Stimulated activated naive CD8-positive, alpha-beta T cell treated with anti-CD3 and anti-CD28 coated beads, Interleukin-15, amount 100 ng/mL, for 72 hours (primary cell): ENCODE results near the gene PKN3.

Source experiments
- ATAC-seq: fragments of 150-1000 bp; cut with Tn5 transposase; 2 replicates; pipeline ENCODE4 v1.10.0; 2021; ENCODE audit warnings: mild to moderate bottlenecking, moderate library complexity
- DNase-seq, 2 donors: peaks; one replicate each; pipeline ENCODE4 v3.0.0; 2021 to 2022
- H3K27ac Mint-ChIP-seq, 2 donors: one replicate each; pipeline ENCODE4 v1.8.0; 2022; ENCODE audit warnings: mild to moderate bottlenecking in 2 of 2, mixed read lengths in 2 of 2, moderate library complexity in 2 of 2
- H3K27me3 Mint-ChIP-seq: one replicate; pipeline ENCODE4 v1.8.0; 2022; ENCODE audit warnings: mixed read lengths
- H3K4me1 Mint-ChIP-seq: one replicate; pipeline ENCODE4 v1.8.0; 2022; ENCODE audit warnings: mild to moderate bottlenecking, mixed read lengths
- H3K4me3 Mint-ChIP-seq, 2 donors: one replicate each; pipeline ENCODE4 v1.8.0; 2022; ENCODE audit warnings: mild to moderate bottlenecking in 2 of 2, mixed read lengths in 2 of 2, moderate library complexity in 1 of 2
- H3K9me3 Mint-ChIP-seq, 2 donors: one replicate each; pipeline ENCODE4 v1.8.0; 2022; ENCODE audit warnings: mixed read lengths in 2 of 2

PKN3 gene

DNA sequence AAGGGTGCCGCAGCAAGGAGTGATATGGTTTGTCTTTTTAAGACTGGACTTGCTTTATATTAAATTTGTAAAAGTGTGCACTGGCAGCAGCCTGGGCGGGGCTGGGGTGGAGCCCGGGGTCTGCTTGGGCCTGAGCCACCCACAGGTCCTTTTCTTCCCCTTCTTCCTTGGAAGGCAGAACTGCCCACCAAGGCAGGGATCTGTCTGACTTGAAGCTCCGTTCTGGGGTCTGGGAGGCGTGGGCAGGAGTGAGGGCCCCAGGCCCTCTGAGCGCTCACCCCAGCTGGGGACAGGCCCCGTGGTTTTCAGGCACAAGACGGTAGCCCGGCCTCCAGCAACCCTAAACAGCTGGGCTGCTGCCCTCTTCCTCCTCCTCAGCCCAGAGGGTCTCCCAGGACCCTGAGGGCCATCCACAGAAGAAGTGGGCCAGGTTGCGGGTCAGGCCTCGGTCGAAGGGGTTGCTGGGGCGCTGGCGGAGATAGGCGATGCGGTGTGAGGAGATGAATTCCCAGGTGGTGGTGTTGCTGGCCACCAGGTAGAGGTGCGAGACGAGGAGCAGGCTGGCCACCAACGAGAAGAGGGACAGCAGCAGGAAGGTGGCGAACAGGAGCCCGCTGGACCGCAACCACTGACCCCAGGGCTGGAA, 18.7 kb downstream of the PKN3 start:
- Mint-ChIP-seq H3K4me1 (peaks cover 48% of the 10 kb centered on the region), H3K9me3 (no peaks in the 10 kb centered on the region), H3K27me3 (no peaks in the 10 kb centered on the region), H3K27ac (no peak overlapping the region), H3K4me3 (no peak overlapping the region)
- no peak for DNase-seq
- no peak for ATAC-seq

DNA sequence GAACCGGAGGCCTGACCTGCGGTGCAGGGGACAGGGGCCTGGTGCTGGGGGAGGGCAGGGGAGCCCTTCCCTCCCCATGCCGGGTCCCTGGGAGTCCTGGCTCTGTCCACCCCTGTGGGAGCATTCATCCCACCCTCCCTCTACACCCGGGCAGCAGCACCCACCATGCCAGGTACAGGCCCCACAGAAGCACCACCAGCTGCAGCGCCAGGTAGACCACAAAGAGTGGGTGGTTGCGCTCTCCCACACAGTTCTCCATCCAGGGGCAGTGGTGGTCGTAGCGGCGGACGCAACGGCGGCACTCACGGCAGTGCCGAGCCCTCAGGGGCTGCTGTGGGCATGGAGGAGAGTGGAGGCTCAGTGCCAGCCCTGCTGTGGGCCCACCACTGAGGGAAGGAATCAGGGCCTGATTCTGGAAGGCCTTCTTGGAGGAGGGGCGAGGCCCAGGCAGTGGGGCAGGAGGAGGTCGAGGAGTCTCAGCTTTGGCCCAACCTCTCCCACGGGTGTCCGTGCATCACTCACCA, 19.2 kb downstream of the PKN3 start:
- H3K4me3 Mint-ChIP-seq: peak overlapping the region; percentile 23 to 98
- ATAC-seq: no peak
- peak overlapping the region in 1 of 2 donors; percentile 94 for H3K27ac Mint-ChIP-seq
- no peaks in the 10 kb centered on the region for H3K9me3 Mint-ChIP-seq
- DNase-seq: no peak
- H3K4me1 Mint-ChIP-seq: peaks cover 51% of the 10 kb centered on the region
- H3K27me3 Mint-ChIP-seq: no peaks in the 10 kb centered on the region

GRCh38 chr9:128722380-128723351, 20.4 kb downstream of the PKN3 start:
- DNase-seq: no peak
- peak overlapping the region; percentile 96 to 99 for H3K27ac Mint-ChIP-seq

DNA sequence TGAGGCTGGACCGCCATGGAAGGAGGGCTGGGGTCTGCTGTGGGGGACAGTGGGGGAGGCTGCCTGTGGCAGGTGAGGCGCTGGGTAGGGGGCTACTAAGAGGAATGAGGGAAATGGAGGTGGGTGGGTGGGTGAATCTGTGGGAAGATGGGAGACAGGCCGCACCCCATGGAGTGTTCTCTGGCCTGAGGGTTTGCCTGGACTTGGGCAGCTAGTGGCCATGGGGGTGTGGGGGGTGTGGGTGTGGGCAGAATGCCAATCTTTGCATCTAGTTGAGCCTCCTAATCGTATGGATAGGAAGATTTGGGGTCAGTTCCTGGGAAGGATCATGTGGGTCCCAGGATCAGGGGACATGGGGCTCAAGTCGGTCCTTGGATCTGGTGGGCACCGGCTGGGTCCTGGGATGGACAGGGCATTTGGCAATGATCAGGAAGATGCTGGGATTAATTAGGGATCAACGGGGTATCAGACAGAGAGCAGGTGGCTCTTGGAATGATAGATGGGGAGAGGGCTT, 21.1 kb downstream of the PKN3 start:
- peaks cover 66% of the 10 kb centered on the region for H3K4me1 Mint-ChIP-seq
- ATAC-seq (no peak), DNase-seq (no peak)
- H3K9me3 Mint-ChIP-seq: no peaks in the 10 kb centered on the region
- H3K27me3 Mint-ChIP-seq: no peaks in the 10 kb centered on the region
- H3K4me3 Mint-ChIP-seq: peak overlapping the region; percentile 98 to 99
- H3K27ac Mint-ChIP-seq: peak overlapping the region; percentile 93 to 99

More at GRCh38 chr9:128722380-128723351, 20.4 kb downstream of the PKN3 start:
- H3K4me1 Mint-ChIP-seq: peaks cover 59% of the 10 kb centered on the region
- H3K9me3 Mint-ChIP-seq: no peaks in the 10 kb centered on the region
- no peak for ATAC-seq
- no peaks in the 10 kb centered on the region for H3K27me3 Mint-ChIP-seq
- peak overlapping the region; percentile 98 to 99 for H3K4me3 Mint-ChIP-seq

DNA sequence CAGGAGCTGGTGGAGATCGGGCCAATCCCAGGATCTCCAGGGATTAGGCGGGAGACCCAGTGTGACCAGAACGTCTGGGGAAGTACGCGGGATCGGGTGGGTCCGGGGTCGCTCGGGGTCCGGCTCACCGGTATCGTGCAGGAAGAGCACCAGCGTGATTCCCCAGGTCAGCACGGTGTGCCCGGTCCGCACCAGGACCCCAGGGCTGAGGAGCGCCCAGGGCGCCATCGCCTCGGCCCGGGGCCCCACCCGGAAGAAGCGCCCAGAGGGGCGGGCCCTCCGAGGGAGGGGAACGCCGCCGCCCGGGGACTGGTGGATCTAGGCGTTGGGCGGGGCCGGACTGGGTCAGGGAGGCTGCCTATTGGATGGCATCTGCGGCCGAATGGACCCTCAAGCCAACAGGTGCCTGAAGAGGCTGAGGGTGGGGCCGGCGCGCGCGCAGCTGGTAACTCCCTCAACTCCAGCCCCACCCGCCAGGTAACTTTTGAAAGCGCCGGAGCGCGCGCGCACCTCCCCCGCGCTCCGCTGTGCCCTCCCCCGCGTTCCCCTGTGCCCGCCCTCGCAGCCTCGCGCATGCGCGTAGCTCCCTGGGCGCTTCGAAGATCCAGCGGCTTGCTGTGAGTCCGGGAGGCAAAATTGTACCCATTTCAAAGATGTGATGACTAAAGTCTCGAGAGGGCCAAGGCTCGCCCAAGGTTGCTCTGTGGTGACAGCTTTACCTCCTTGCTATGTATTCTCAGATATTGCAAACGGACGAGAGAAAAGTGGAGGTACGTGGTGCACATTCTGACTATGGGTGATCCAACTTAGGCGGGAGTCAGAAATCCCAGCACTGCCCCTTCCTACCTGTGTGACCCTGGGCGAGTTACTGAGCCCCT, 21.8 kb downstream of the PKN3 start, which contains the start of gene ZDHHC12:
Gene ZDHHC12, minus strand, starts transcription at position 262 of the 878 bp plus-strand sequence. Its CDS starts 34 bp downstream, at position 228.
- H3K4me1 Mint-ChIP-seq: peaks cover 66% of the 10 kb centered on the region
- DNase-seq (peak; percentile 99), ATAC-seq (peak; percentile 97)
- H3K9me3 Mint-ChIP-seq: no peaks in the 10 kb centered on the region
- H3K4me3 Mint-ChIP-seq: peak within 1 kb of the TSS; percentile 98 to 99
- no peaks in the 10 kb centered on the region for H3K27me3 Mint-ChIP-seq
- peak within 1 kb of the TSS; percentile 93 to 99 for H3K27ac Mint-ChIP-seq

DNA sequence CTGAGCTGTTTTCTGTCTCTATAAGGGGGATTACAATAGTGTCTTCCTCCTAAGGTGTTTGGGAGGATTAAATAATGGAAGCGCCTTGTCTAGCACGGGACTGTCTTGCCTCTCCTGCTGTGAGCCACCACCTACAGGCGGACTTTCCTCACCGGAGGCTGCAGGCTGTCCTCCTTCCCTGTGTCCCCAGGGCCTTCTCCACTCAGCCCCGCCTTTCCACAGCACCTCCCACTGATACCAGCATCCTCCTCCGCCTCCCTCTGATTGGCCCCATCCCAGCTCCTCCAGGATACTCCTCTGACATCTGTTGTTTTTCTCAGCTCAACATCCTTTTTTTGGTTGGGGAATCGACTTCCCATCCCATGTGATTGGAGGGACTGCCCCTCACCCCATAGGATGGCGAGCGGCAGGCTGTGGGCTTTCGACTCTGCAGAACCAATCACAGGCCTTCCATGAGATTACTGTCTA, 22.5 kb downstream of the PKN3 start:
- Mint-ChIP-seq H3K27ac (peak overlapping the region; percentile 66 to 93), H3K4me3 (peak overlapping the region; percentile 98 to 99), H3K4me1 (peaks cover 66% of the 10 kb centered on the region), H3K27me3 (no peaks in the 10 kb centered on the region), H3K9me3 (no peaks in the 10 kb centered on the region)
- ATAC-seq: no peak
- DNase-seq: peak in 1 of 2 donors; percentile 34

DNA sequence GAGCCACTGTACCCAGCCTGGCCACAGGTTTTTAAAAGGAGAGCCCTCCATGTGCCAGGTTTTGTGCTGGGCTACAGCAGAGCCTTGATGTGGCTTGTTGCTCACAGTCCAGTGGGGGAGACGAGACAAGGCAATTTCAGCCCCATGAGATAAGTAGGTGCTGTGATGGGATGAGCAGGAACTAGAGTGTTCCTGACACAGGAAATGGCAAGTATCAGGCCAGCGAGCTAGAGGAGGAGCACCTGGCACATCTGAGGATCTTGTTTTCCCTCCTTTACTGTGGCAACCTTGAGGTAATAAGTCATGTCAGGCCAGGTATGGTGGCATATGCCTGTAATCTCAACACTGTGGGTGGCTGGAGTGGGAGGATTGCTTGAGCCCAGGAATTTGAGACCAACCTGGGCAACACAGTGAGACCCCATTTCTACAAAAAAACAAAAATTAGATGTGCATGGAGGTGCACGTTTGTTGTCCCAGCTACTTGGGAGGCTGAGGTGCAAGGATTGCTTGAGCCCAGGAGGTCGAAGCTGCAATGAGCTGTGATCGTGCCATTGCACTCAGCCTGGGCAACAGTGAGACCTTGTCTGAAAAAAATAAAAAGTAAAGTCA, 25.4 kb downstream of the PKN3 start:
- Mint-ChIP-seq H3K9me3 (no peaks in the 10 kb centered on the region), H3K4me3 (no peak overlapping the region), H3K27me3 (no peaks in the 10 kb centered on the region), H3K4me1 (peaks cover 50% of the 10 kb centered on the region), H3K27ac (peak overlapping the region in 1 of 2 donors; percentile 85)
- ATAC-seq (no peak), DNase-seq (no peak)

DNA sequence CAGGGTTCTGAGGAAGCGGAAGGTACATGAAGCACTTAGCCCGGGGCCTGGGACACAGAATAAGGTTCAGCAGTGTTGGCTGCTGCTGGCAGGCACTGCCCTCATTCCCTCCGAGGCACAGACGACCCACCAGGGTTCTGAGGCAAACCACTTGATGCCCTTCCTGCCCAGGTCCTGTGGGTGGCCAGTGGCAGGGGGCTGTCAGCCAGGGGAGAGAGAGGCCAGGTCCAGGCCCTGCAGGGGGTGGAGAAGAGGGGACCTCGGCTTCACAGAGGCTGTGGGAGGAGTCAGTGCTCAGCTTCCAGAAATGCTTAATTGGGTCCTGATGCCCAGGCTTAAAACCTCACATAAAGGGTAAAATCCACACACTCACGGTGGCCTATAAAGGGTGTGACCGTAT, 26.0 kb downstream of the PKN3 start:
- DNase-seq: no peak
- Mint-ChIP-seq H3K27me3 (no peaks in the 10 kb centered on the region), H3K4me3 (no peak overlapping the region), H3K9me3 (no peaks in the 10 kb centered on the region), H3K4me1 (peaks cover 50% of the 10 kb centered on the region), H3K27ac (no peak overlapping the region)
- no peak for ATAC-seq

DNA sequence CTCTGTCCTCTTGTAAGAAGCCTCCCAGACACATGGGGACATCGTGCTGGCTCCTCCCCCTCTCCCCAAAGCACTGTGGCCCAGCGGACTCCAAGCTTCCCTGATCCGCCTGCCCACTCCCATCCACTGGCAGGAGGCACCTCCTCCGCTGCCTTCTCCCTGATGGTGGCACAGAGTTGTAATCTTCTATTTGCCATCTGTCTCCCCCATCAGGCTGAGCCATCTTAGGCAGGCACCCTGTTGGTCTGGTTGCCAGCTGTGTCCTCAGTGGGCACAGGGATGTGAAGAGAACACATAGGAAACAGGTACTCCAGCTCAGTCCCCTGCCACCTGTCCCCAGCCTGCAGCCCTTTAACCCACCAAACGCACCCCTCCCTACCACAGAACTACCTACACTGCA, 27.0 kb downstream of the PKN3 start:
- H3K9me3 Mint-ChIP-seq: no peaks in the 10 kb centered on the region
- H3K27me3 Mint-ChIP-seq: no peaks in the 10 kb centered on the region
- H3K4me3 Mint-ChIP-seq: no peak overlapping the region
- peaks cover 45% of the 10 kb centered on the region for H3K4me1 Mint-ChIP-seq
- DNase-seq (no peak), ATAC-seq (no peak)
- peak overlapping the region in 1 of 2 donors; percentile 92 for H3K27ac Mint-ChIP-seq

GRCh38 chr9:128729766-128730517, 27.6 kb downstream of the PKN3 start:
- ATAC-seq: no peak
- Mint-ChIP-seq H3K9me3 (no peaks in the 10 kb centered on the region), H3K27me3 (no peaks in the 10 kb centered on the region), H3K27ac (no peak overlapping the region), H3K4me1 (peaks cover 39% of the 10 kb centered on the region), H3K4me3 (no peak overlapping the region)
- no peak for DNase-seq

GRCh38 chr9:128731093-128731492, 28.8 kb downstream of the PKN3 start:
- H3K4me1 Mint-ChIP-seq: peaks cover 27% of the 10 kb centered on the region
- H3K4me3 Mint-ChIP-seq: no peak overlapping the region
- no peak for DNase-seq
- no peak overlapping the region for H3K27ac Mint-ChIP-seq
- no peak for ATAC-seq
- no peaks in the 10 kb centered on the region for H3K9me3 Mint-ChIP-seq
- no peaks in the 10 kb centered on the region for H3K27me3 Mint-ChIP-seq

DNA sequence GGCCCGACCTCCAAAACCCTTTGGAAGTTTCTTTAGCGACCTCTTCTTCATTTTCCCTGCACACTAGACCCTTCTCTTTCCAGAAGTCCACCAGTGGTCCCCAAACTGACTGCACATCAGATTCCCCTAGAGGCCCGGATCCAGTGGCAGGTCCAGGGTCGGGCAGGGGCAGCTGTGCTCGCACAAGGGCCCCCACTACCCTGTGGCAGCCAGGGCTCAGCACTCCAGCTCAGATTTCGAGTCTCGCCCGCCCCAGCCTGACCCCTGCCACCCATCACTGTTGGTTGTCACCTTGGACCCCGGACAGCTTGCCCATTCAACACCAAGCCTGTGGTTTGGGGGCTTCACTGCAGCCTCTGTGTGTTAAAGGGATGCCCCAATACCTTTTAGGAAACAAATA, 29.4 kb downstream of the PKN3 start:
- no peak overlapping the region for H3K27ac Mint-ChIP-seq
- H3K27me3 Mint-ChIP-seq: no peaks in the 10 kb centered on the region
- H3K4me1 Mint-ChIP-seq: peaks cover 26% of the 10 kb centered on the region
- H3K4me3 Mint-ChIP-seq: no peak overlapping the region
- no peaks in the 10 kb centered on the region for H3K9me3 Mint-ChIP-seq
- DNase-seq: no peak
- ATAC-seq: no peak

GRCh38 chr9:128732576-128732975, 30.3 kb downstream of the PKN3 start:
- Mint-ChIP-seq H3K27me3 (no peaks in the 10 kb centered on the region), H3K27ac (no peak overlapping the region), H3K9me3 (no peaks in the 10 kb centered on the region), H3K4me3 (no peak overlapping the region), H3K4me1 (peaks cover 19% of the 10 kb centered on the region)
- ATAC-seq (no peak), DNase-seq (no peak)

- peak overlapping the region in 1 of 2 donors; percentile 58 for H3K27ac Mint-ChIP-seq
- ATAC-seq: peak; percentile 43
- no peaks in the 10 kb centered on the region for H3K27me3 Mint-ChIP-seq
- H3K4me3 Mint-ChIP-seq: no peak overlapping the region
- peaks cover 12% of the 10 kb centered on the region for H3K4me1 Mint-ChIP-seq
- no peak for DNase-seq
- H3K9me3 Mint-ChIP-seq: no peaks in the 10 kb centered on the region
These were observed 31.0 kb downstream of the PKN3 start for GRCh38 chr9:128733256-128733655.
